ENCODE measurements around the gene GARRE1.

DNA sequence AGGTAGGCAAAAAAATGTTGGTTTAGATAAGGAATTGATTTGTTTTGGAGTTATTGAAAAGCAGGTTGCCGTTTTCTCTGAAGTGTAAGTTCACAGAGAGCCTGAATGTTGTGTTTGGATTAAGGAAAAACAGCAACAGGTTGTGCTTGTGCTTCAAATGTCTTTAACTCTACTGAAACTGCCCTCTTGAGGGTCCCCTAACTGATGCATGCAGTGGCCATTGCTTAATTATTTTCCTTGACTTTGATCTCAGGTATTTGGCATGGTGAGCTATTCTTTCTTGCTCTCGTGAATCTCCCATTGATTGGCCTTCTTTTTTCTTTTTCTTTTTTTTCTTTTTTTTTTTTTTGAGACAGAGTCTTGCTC lies 3.2 kb downstream of the GARRE1 start:
- no peak for TF ChIP-seq EZH2 (IDR thresholded peaks at IDR 0.05)
- TF ChIP-seq, protein P1, sequence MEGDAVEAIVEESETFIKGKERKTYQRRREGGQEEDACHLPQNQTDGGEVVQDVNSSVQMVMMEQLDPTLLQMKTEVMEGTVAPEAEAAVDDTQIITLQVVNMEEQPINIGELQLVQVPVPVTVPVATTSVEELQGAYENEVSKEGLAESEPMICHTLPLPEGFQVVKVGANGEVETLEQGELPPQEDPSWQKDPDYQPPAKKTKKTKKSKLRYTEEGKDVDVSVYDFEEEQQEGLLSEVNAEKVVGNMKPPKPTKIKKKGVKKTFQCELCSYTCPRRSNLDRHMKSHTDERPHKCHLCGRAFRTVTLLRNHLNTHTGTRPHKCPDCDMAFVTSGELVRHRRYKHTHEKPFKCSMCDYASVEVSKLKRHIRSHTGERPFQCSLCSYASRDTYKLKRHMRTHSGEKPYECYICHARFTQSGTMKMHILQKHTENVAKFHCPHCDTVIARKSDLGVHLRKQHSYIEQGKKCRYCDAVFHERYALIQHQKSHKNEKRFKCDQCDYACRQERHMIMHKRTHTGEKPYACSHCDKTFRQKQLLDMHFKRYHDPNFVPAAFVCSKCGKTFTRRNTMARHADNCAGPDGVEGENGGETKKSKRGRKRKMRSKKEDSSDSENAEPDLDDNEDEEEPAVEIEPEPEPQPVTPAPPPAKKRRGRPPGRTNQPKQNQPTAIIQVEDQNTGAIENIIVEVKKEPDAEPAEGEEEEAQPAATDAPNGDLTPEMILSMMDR (IDR thresholded peaks at IDR 0.05) = no peak
